H1 (cell line): ENCODE data around the gene VPS37C. TPM values are rescaled to one million over a fixed set of nuclear protein-coding genes. Genes with fewer than 3 reads are reported as not detected.
A peak's percentile ranks its signal among the peaks of the same experiment; 100 is the strongest.

Experiments used
- CTCF ChIA-PET: fragments of 300-600 bp; sonication (Branson Sonifier 250); formaldehyde crosslinking; loops from one replicate; lab custom pipeline; 2021; ENCODE audit not compliant: partially characterized antibody; lab: Charles Lee
- POLR2A ChIA-PET: fragments of 300-600 bp; sonication (Branson Sonifier 250); formaldehyde crosslinking; loops from one replicate; lab custom pipeline; 2021; ENCODE audit warnings: inconsistent platforms; ENCODE audit not compliant: partially characterized antibody; lab: Charles Lee
- DNase-seq, 2 experiments: peaks; one replicate each; pipeline versions ENCODE4 v3.0.0 to v3.0.0-alpha.2; 2010 to 2022; ENCODE audit warnings: low spot score in 2 of 2, low read depth in 1 of 2, mixed read lengths in 1 of 2
- FAIRE-seq: peaks from 2 replicates; lab custom pipeline; 2011; peaks lifted over from hg19 to GRCh38; lab: Jason Lieb, UNC
- H2AFZ ChIP-seq: 2 replicates; pipeline ENCODE4 v1.8.1; 2012; ENCODE audit warnings: low read length, inconsistent platforms
- H2AK5ac ChIP-seq: 2 replicates; pipeline ENCODE4 v1.6.1; 2013; ENCODE audit warnings: low read depth, low read length
- H2BK120ac ChIP-seq: replicated peaks from 2 replicates; pipeline ENCODE3; 2013; ENCODE audit warnings: low read depth, low read length, inconsistent platforms
- H2BK12ac ChIP-seq: 2 replicates; pipeline ENCODE4 v1.6.1; 2013; ENCODE audit warnings: low read depth, low read length
- H2BK15ac ChIP-seq: 2 replicates; pipeline ENCODE4 v1.6.1; 2013; ENCODE audit warnings: low read length
- H2BK20ac ChIP-seq: 2 replicates; pipeline ENCODE4 v1.6.1; 2013; ENCODE audit warnings: low read length
- H2BK5ac ChIP-seq: 2 replicates; pipeline ENCODE4 v1.6.1; 2013; ENCODE audit warnings: low read depth, low read length
- H3K14ac ChIP-seq: 2 replicates; pipeline ENCODE4 v1.6.1; 2013; ENCODE audit warnings: inconsistent platforms; ENCODE audit not compliant: insufficient read length
- H3K18ac ChIP-seq: 2 replicates; pipeline ENCODE4 v1.6.1; 2013; ENCODE audit warnings: low read length; ENCODE audit errors: extremely low read depth
- H3K23ac ChIP-seq: 2 replicates; pipeline ENCODE4 v1.6.1; 2013; ENCODE audit warnings: inconsistent platforms; ENCODE audit not compliant: insufficient read length
- H3K23me2 ChIP-seq: 2 replicates; pipeline ENCODE4 v1.6.1; 2013; ENCODE audit warnings: low read depth, low read length
- H3K27ac ChIP-seq: 2 replicates; pipeline ENCODE4 v1.6.1; 2011; ENCODE audit warnings: low read depth, low read length, inconsistent platforms
- H3K27me3 ChIP-seq, 4 experiments: replicated peaks in 1 of 4; 1 replicate in 1 of 4; 2 replicates in 3 of 4; pipeline versions ENCODE4 v1.6.1 to v1.8.1; 2011 to 2013; ENCODE audit warnings: low read length in 3 of 4, mild to moderate bottlenecking in 3 of 4, inconsistent platforms in 2 of 4, mixed read lengths in 2 of 4, moderate library complexity in 1 of 4; ENCODE audit not compliant: control insufficient read depth in 3 of 4, insufficient read depth in 3 of 4; ENCODE audit errors: extremely low read depth in 1 of 4
- H3K36me3 ChIP-seq, 4 experiments: 2 replicates each; pipeline versions ENCODE4 v1.6.1 to v1.8.1; 2011 to 2013; ENCODE audit warnings: mild to moderate bottlenecking in 4 of 4, low read length in 3 of 4, moderate library complexity in 2 of 4, control low read depth in 1 of 4, inconsistent platforms in 1 of 4; ENCODE audit not compliant: insufficient read depth in 4 of 4, control insufficient read depth in 2 of 4
- H3K4ac ChIP-seq: replicated peaks from 2 replicates; pipeline ENCODE3; 2013; ENCODE audit warnings: low read length, low read depth, mixed read lengths, inconsistent platforms; ENCODE audit not compliant: insufficient read length
- H3K4me1 ChIP-seq, 4 experiments: replicated peaks in 1 of 4; 1 replicate in 1 of 4; 2 replicates in 3 of 4; pipeline versions ENCODE4 v1.6.1 to v1.8.1; 2011 to 2013; ENCODE audit warnings: low read length in 3 of 4, inconsistent platforms in 2 of 4, mixed read lengths in 1 of 4; ENCODE audit not compliant: insufficient read depth in 4 of 4, control insufficient read depth in 3 of 4
- H3K4me2 ChIP-seq, 2 experiments: 2 replicates each; pipeline versions ENCODE4 v1.6.1 to v1.8.1; 2011 to 2013; ENCODE audit warnings: low read depth in 2 of 2, low read length in 2 of 2, control low read depth in 1 of 2, inconsistent platforms in 1 of 2, mild to moderate bottlenecking in 1 of 2; ENCODE audit not compliant: insufficient read depth in 1 of 2
- H3K4me3 ChIP-seq, 4 experiments: fragments of 200-600, 300-600 bp in 1 of 4; sonication (generic), shearing (Covaris generic), sonication (Bioruptor Twin) in 1 of 4; 2 replicates each; pipeline versions ENCODE4 v1.5.1 to v1.8.1; 2011 to 2016; ENCODE audit warnings: low read length in 4 of 4, low read depth in 3 of 4, control low read depth in 2 of 4, inconsistent platforms in 2 of 4, mild to moderate bottlenecking in 2 of 4, mixed read lengths in 1 of 4, moderate library complexity in 1 of 4; ENCODE audit not compliant: insufficient read depth in 2 of 4; ENCODE audit errors: extremely low read depth in 1 of 4
- H3K56ac ChIP-seq: replicated peaks from 2 replicates; pipeline ENCODE3; 2013; ENCODE audit warnings: low read depth, mild to moderate bottlenecking, mixed read lengths, low read length, inconsistent platforms; ENCODE audit not compliant: insufficient read length
- H3K79me1 ChIP-seq: 2 replicates; pipeline ENCODE4 v1.6.1; 2013; ENCODE audit warnings: low read depth, low read length, control low read depth
- H3K79me2 ChIP-seq, 2 experiments: 2 replicates each; pipeline versions ENCODE4 v1.6.1 to v1.8.1; 2012 to 2013; ENCODE audit warnings: low read length in 2 of 2, mild to moderate bottlenecking in 2 of 2, inconsistent platforms in 1 of 2; ENCODE audit not compliant: insufficient read depth in 2 of 2, control insufficient read depth in 1 of 2
- H3K9ac ChIP-seq, 4 experiments: replicated peaks in 1 of 4; 1 replicate in 1 of 4; 2 replicates in 3 of 4; pipeline versions ENCODE4 v1.6.1 to v1.8.1; 2011 to 2013; ENCODE audit warnings: low read depth in 3 of 4, low read length in 3 of 4, control low read depth in 2 of 4, mild to moderate bottlenecking in 2 of 4, moderate library complexity in 2 of 4, inconsistent platforms in 1 of 4; ENCODE audit errors: extremely low read depth in 1 of 4
- H3K9me3 ChIP-seq, 2 experiments: 2 replicates each; pipeline versions ENCODE4 v1.6.1 to v1.8.1; 2012 to 2013; ENCODE audit warnings: mild to moderate bottlenecking in 2 of 2, moderate library complexity in 2 of 2, control low read depth in 1 of 2, inconsistent platforms in 1 of 2, low read depth in 1 of 2, low read length in 1 of 2, mixed read lengths in 1 of 2; ENCODE audit not compliant: insufficient read depth in 2 of 2
- H4K20me1 ChIP-seq, 2 experiments: replicated peaks in 1 of 2; 2 replicates each; pipeline versions ENCODE3 to v1.8.1; 2011 to 2013; ENCODE audit warnings: inconsistent platforms in 2 of 2, low read length in 2 of 2, mild to moderate bottlenecking in 1 of 2; ENCODE audit not compliant: insufficient read depth in 2 of 2, control insufficient read depth in 1 of 2
- H4K5ac ChIP-seq: 2 replicates; pipeline ENCODE4 v1.6.1; 2013; ENCODE audit warnings: low read length, low read depth, mixed read lengths, inconsistent platforms; ENCODE audit not compliant: insufficient read length
- H4K8ac ChIP-seq: 2 replicates; pipeline ENCODE4 v1.8.0; 2013; ENCODE audit warnings: mild to moderate bottlenecking, moderate library complexity, low read length, inconsistent platforms; ENCODE audit not compliant: insufficient read depth; ENCODE audit errors: extremely low read depth
- H4K91ac ChIP-seq: replicated peaks from 2 replicates; pipeline ENCODE3; 2013; ENCODE audit warnings: low read length, mixed read lengths, inconsistent platforms; ENCODE audit not compliant: insufficient read length
- BRCA1 ChIP-seq: IDR thresholded peaks from 2 replicates; pipeline ENCODE4 v1.6.1; 2012; ENCODE audit warnings: low read depth, low read length, improper control_type of control experiment
- CBX5 ChIP-seq: fragments of 300-800, 300-1000 bp; sonication (generic); IDR thresholded peaks from 2 replicates; pipeline ENCODE4 v1.7.1; 2016; ENCODE audit warnings: antibody characterized with exemption, low read length, low read depth
- CREB1 ChIP-seq: IDR thresholded peaks from 2 replicates; pipeline ENCODE4 v1.6.1; 2012; ENCODE audit warnings: inconsistent platforms
- E2F6 ChIP-seq: IDR thresholded peaks from 2 replicates; pipeline ENCODE4 v1.6.1; 2012; ENCODE audit warnings: inconsistent platforms
- POLR2A ChIP-seq, 2 experiments: IDR thresholded peaks; 1 replicate in 1 of 2; 2 replicates in 1 of 2; pipeline ENCODE4 v1.6.1; 2011; ENCODE audit warnings: low read depth in 2 of 2, low read length in 2 of 2, mild to moderate bottlenecking in 2 of 2; ENCODE audit errors: control extremely low read depth in 1 of 2
- RFX5 ChIP-seq: IDR thresholded peaks from 2 replicates; pipeline ENCODE4 v1.6.1; 2011; ENCODE audit warnings: low read depth, low read length, improper control_type of control experiment, borderline replicate concordance
- SAP30 ChIP-seq: fragments of 300-600 bp; sonication (generic); IDR thresholded peaks from 2 replicates; pipeline ENCODE4 v1.7.1; 2012; ENCODE audit warnings: low read length, moderate library complexity, mild to moderate bottlenecking, inconsistent platforms; ENCODE audit not compliant: insufficient read depth, insufficient replicate concordance
- WGBS, 2 experiments: shearing (Covaris generic) in 1 of 2; methylation state at CpG; one replicate each; pipeline versions ENCODE4 v1.1.6 to v1.1.7; 2013 to 2015; ENCODE audit warnings: low lambda C conversion rate in 2 of 2, mixed read lengths in 2 of 2, inconsistent platforms in 1 of 2, low coverage in 1 of 2, missing lambda C conversion rate in 1 of 2; ENCODE audit not compliant: insufficient replicate concordance in 2 of 2, insufficient coverage in 1 of 2, insufficient read length in 1 of 2; ENCODE audit errors: extremely low coverage in 1 of 2, missing lambda C conversion rate in 1 of 2; 5-methylcytosine and 5-hydroxymethylcytosine counted together
- long read RNA-seq, 2 experiments: library from RNA in 1 of 2; library from capped mRNA in 1 of 2; stranded (forward); transcript quantifications; one replicate each; pipeline ENCODE4 v2.0.0, GENCODE V29; 2021; ENCODE audit warnings: inconsistent platforms in 1 of 2
- polyA minus RNA-seq, 3 experiments: library from RNA; depleted of rRNA, polyadenylated mRNA; stranded (reverse); fragments of >200 nt; gene quantifications; 1 replicate in 2 of 3; 2 replicates in 1 of 3; pipeline ENCODE4 v1.2.3, GENCODE V29; 2011
- polyA plus RNA-seq, 7 experiments: library from polyadenylated mRNA; depleted of rRNA in 3 of 7; stranded (reverse) in 5 of 7; unstranded in 2 of 7; fragments of >200 nt in 5 of 7; fragments of 200-250 nt in 2 of 7; gene quantifications; 1 replicate in 5 of 7; 2 replicates in 1 of 7; 4 replicates in 1 of 7; pipeline versions ENCODE4 v1.2.1 to v1.2.3, GENCODE V29; 2011 to 2013; ENCODE audit warnings: missing spikeins in 2 of 7, mixed read lengths in 2 of 7
- total RNA-seq: library from RNA; stranded (reverse); fragmentation: NEBNext Ultra II Directional; extraction: Animal tissue kit (Norgen Biotek cat#: 25700); gene quantifications from 2 replicates; pipeline ENCODE4 v1.2.1, GENCODE V29; 2021

Gene VPS37C
- total RNA-seq (18.0 and 21.0 TPM in 2 replicates), polyA plus RNA-seq (2011; rRNA removed) (12.9 and 15.4 TPM in 2 replicates), polyA minus RNA-seq (2011; rRNA and poly(A)+ RNA removed) (4.8 and 7.2 TPM in 2 replicates)
- 11.8 TPM for polyA plus RNA-seq (2011; cell fraction: cytosol; rRNA removed)
- polyA plus RNA-seq (2011; cell fraction: nucleus; rRNA removed), result 18.5 TPM
- polyA plus RNA-seq (2012, experiment 1 of 2), result 13.4 to 15.3 TPM (median 14.9 TPM) in 4 replicates
- polyA plus RNA-seq (2012, experiment 2 of 2), result 14.5 TPM
- 12.0 TPM for polyA plus RNA-seq (2013, experiment 1 of 2)
- 12.1 TPM for polyA plus RNA-seq (2013, experiment 2 of 2)
- 7.1 TPM for polyA minus RNA-seq (2011; cell fraction: cytosol; rRNA and poly(A)+ RNA removed)
- 10.7 TPM for polyA minus RNA-seq (2011; cell fraction: nucleus; rRNA and poly(A)+ RNA removed)
- long read RNA-seq, experiment 1, partial matches to known transcripts, result 6 of 26 reads
- long read RNA-seq, experiment 1, other reads (novel, unspliced or antisense), result 18 of 26 reads
- long read RNA-seq, experiment 2, partial matches to known transcripts, result 0 of 3 reads
- long read RNA-seq, experiment 2, other reads (novel, unspliced or antisense), result 2 of 3 reads

GRCh38 chr11:61161190-61162091 lies at the start of gene VPS37C:
Gene VPS37C (minus strand): TSS chr11:61161426. CDS start chr11:61138829, 22,597 bp downstream.
- Histone ChIP-seq H2BK5ac (peak within 1 kb of the TSS; percentile 88; the same call in 1 of the 2 replicates), H2BK120ac (peak within 1 kb of the TSS; percentile 60), H4K8ac (peak within 1 kb of the TSS; percentile 96), H3K23ac (no peak within 1 kb of the TSS), H3K36me3 (no peaks in the 10 kb centered on the region), H3K79me1 (no peaks in the 10 kb centered on the region; the same call in 1 of the 2 replicates), H3K23me2 (peaks cover 6% of the 10 kb centered on the region), H3K4me1 (peaks cover 0 to 7% (median 2%) of the 10 kb centered on the region in 4 experiments; a peak in 3 of 7 replicates), H3K18ac (peak within 1 kb of the TSS; percentile 93), H4K91ac (peak within 1 kb of the TSS; percentile 95), H3K4me2 (peak within 1 kb of the TSS; percentile 81 to 85), H3K9ac (peak within 1 kb of the TSS; percentile 71 to 86 (median 76)), H2BK15ac (peak within 1 kb of the TSS; percentile 12; the same call in 1 of the 2 replicates), H3K27me3 (no peaks in the 10 kb centered on the region), H3K4me3 (peak within 1 kb of the TSS; percentile 70 to 83 (median 77)), H2BK12ac (no peak within 1 kb of the TSS), H3K9me3 (no peaks in the 10 kb centered on the region), H4K5ac (peak within 1 kb of the TSS; percentile 94), H3K4ac (peak within 1 kb of the TSS; percentile 15), H3K27ac (peak within 1 kb of the TSS; percentile 88), H3K14ac (no peak within 1 kb of the TSS), H2AFZ (0 out of 2 replicates have a peak within 1 kb of the TSS, but pooled peaks have one; percentile 54), H3K56ac (peak within 1 kb of the TSS; percentile 81), H2BK20ac (no peak within 1 kb of the TSS), H2AK5ac (0 out of 2 replicates have a peak within 1 kb of the TSS, but pooled peaks have one; percentile 19), H4K20me1 (peaks cover 0 to 4% of the 10 kb centered on the region in 2 experiments), H3K79me2 (peaks cover 2 to 35% of the 10 kb centered on the region in 2 experiments; a peak in 2 of 4 replicates)
- WGBS, 2 experiments, result 0% methylated on average over 13 of the region's 85 CpGs; no CpG with 5 or more reads in 1 of the 2 experiments
- peak; percentile 44 to 96 for DNase-seq
- no peak for FAIRE-seq
- ChIA-PET CTCF (interaction anchor here (1.7 to 3.9 kb wide), 2 partner anchors 20 to 26 kb away, joined by 6 to 14 read pairs; no protein-coding TSS in a partner anchor), POLR2A (interaction anchor here (1.0 to 3.1 kb wide), 2 partner anchors 10 to 11 kb away, joined by 3 to 12 read pairs; no protein-coding TSS in a partner anchor)
- TF ChIP-seq CREB1 (peak; percentile 71; the same call in 1 of the 2 replicates), SAP30 (no peak), RFX5 (no peak), E2F6 (no peak), CBX5 (no peak), BRCA1 (no peak), POLR2A (IDR thresholded peaks at IDR 0.05; ENCODE audit: control extremely low read depth in 1 of 2, low read depth in 2 of 2, low read length in 2 of 2) (peak; percentile 57 to 78)
